Endodermal cell (in vitro differentiated cells): ENCODE measurements around the gene PSG6. TPM values are rescaled to one million over a fixed set of nuclear protein-coding genes. Genes with fewer than 3 reads are reported as not detected.
"Not testable (repeated sequence)": the region's sequence is repeated elsewhere in the genome, so short reads cannot be mapped to it uniquely, and the experiment has no call there.

ENCODE experiments used
- DNase-seq: peaks from one replicate; pipeline ENCODE4 v3.0.0-alpha.2; 2017
- H3K27ac ChIP-seq: 2 replicates; pipeline ENCODE4 v1.5.1; 2013; ENCODE audit warnings: mild to moderate bottlenecking, low read depth, low read length, moderate library complexity
- H3K27me3 ChIP-seq: 2 replicates; pipeline ENCODE4 v1.6.1; 2013; ENCODE audit warnings: mild to moderate bottlenecking, low read length, moderate library complexity; ENCODE audit not compliant: insufficient read depth, control insufficient read depth, poor library complexity, severe bottlenecking
- H3K36me3 ChIP-seq: 2 replicates; pipeline ENCODE4 v1.7.0; 2013; ENCODE audit warnings: mild to moderate bottlenecking, low read length, moderate library complexity; ENCODE audit not compliant: control insufficient read depth, insufficient read depth
- H3K4me1 ChIP-seq: one replicate; pipeline ENCODE4 v1.7.0; 2013; ENCODE audit warnings: low read length; ENCODE audit not compliant: control insufficient read depth, insufficient read depth
- H3K4me3 ChIP-seq: 2 replicates; pipeline ENCODE4 v1.5.1; 2013; ENCODE audit warnings: mild to moderate bottlenecking, low read length, moderate library complexity
- H3K9ac ChIP-seq: 2 replicates; pipeline ENCODE4 v1.6.1; 2013; ENCODE audit warnings: mild to moderate bottlenecking, low read length, moderate library complexity; ENCODE audit not compliant: poor library complexity, severe bottlenecking; ENCODE audit errors: extremely low read depth
- H3K9me3 ChIP-seq: 2 replicates; pipeline ENCODE4 v1.6.1; 2013; ENCODE audit warnings: mild to moderate bottlenecking, low read length, moderate library complexity; ENCODE audit not compliant: control insufficient read depth
- H3K27ac Mint-ChIP-seq: 2 replicates; pipeline ENCODE4 v1.8.0; 2020; ENCODE audit warnings: mixed read lengths
- H3K27me3 Mint-ChIP-seq: 2 replicates; pipeline ENCODE4 v1.8.0; 2021; ENCODE audit warnings: mild to moderate bottlenecking, mixed read lengths; ENCODE audit not compliant: insufficient read depth
- H3K36me3 Mint-ChIP-seq: 2 replicates; pipeline ENCODE4 v1.8.0; 2020; ENCODE audit warnings: low read depth, mixed read lengths
- H3K4me1 Mint-ChIP-seq: 2 replicates; pipeline ENCODE4 v1.8.0; 2020; ENCODE audit warnings: mixed read lengths
- H3K4me3 Mint-ChIP-seq: 2 replicates; pipeline ENCODE4 v1.8.0; 2020; ENCODE audit warnings: mild to moderate bottlenecking, moderate library complexity, mixed read lengths
- H3K9me3 Mint-ChIP-seq: 2 replicates; pipeline ENCODE4 v1.8.0; 2020; ENCODE audit warnings: mild to moderate bottlenecking, mixed read lengths
- WGBS, 2 experiments: methylation state at CpG; one replicate each; pipeline versions ENCODE4 v1.1.5 to v1.1.7; 2013; ENCODE audit warnings: missing lambda C conversion rate in 2 of 2, mixed read lengths in 1 of 2; ENCODE audit not compliant: insufficient coverage in 1 of 2, insufficient read length in 1 of 2; 5-methylcytosine and 5-hydroxymethylcytosine counted together
- total RNA-seq, 2 donors: library from RNA; stranded (reverse); fragmentation: NEBNext Ultra II Directional in 1 of 2; extraction: Animal tissue kit (Norgen Biotek cat#: 25700) in 1 of 2; gene quantifications; 2 replicates in 1 of 2; 3 replicates in 1 of 2; pipeline ENCODE4 v1.2.1, GENCODE V29; 2021

Gene PSG6
- total RNA-seq, 2 donors from 2014 or later = not detected

DNA sequence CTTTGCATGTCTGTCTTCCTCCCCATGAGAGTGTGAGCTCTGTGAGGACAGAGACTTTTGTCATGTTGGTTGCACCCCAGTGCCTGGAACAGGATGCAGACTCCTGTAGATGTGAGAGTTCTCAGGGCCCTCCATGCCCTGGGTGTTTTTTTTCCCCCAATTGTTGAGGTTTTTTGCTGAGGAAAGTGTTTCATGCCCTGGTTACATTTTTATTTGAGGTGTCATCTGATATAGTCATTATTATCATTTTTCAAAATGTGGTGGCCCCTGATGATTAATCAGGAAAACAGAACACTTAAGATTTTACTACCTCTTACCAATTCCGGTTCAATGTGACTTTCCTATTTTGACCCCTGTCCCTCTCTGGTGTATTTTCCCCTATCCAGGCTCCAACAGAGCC, 763 bp downstream of the PSG6 start:
- not testable (repeated sequence) for H3K9ac ChIP-seq, H3K4me1 ChIP-seq, DNase-seq, H3K4me3 ChIP-seq, H3K4me3 Mint-ChIP-seq, H3K4me1 Mint-ChIP-seq, H3K27me3 ChIP-seq, H3K27ac Mint-ChIP-seq, H3K36me3 ChIP-seq, H3K9me3 ChIP-seq, H3K27me3 Mint-ChIP-seq, H3K27ac ChIP-seq, H3K36me3 Mint-ChIP-seq
- H3K9me3 Mint-ChIP-seq = peaks cover 96% of the 10 kb centered on the region
- 84% methylated on average over 1 of the region's 1 CpG; no CpG with 5 or more reads in 1 of the 2 experiments for WGBS, 2 experiments

DNA sequence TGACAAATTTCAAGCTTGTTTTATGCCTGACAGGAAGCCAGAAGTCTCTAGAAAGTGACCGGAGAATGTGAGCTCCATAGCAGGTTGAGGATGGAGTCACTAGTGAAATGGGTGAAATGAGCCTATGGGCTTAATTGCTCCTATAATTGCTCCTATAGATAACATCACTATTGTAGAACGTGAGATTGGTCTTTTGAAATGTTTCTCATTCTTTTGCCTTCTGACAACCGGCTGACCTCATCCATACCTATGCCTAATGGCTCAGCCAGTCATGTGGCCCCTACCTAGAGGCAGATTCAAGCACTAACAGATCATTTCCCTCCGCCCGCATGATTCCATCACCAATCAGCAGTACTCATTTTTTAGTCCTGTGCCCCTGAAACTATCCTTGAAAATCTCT, 4.2 kb downstream of the PSG6 start:
- not testable (repeated sequence) for H3K4me3 Mint-ChIP-seq, DNase-seq, H3K9ac ChIP-seq, H3K27me3 Mint-ChIP-seq, H3K4me3 ChIP-seq, H3K4me1 Mint-ChIP-seq, H3K36me3 ChIP-seq, H3K4me1 ChIP-seq, H3K27me3 ChIP-seq, H3K27ac Mint-ChIP-seq, H3K9me3 ChIP-seq, H3K36me3 Mint-ChIP-seq, H3K27ac ChIP-seq
- 88 to 97% methylated on average over 1 to 5 of the region's 5 CpGs for WGBS, 2 experiments
- H3K9me3 Mint-ChIP-seq = peaks cover 95% of the 10 kb centered on the region

GRCh38 chr19:42912941-42913340, 4.8 kb downstream of the PSG6 start:
- not testable (repeated sequence) for H3K9me3 ChIP-seq, H3K27me3 Mint-ChIP-seq, H3K36me3 Mint-ChIP-seq, DNase-seq, H3K4me1 ChIP-seq, H3K36me3 ChIP-seq, H3K9ac ChIP-seq, H3K27me3 ChIP-seq, H3K4me1 Mint-ChIP-seq, H3K4me3 ChIP-seq, H3K4me3 Mint-ChIP-seq, H3K27ac ChIP-seq, H3K27ac Mint-ChIP-seq
- WGBS, 2 experiments = 89 to 97% methylated on average over 3 to 4 of the region's 4 CpGs
- H3K9me3 Mint-ChIP-seq = peaks cover 95% of the 10 kb centered on the region

- WGBS, 2 experiments = 88 to 92% methylated on average over 2 to 5 of the region's 5 CpGs
- not testable (repeated sequence) for H3K27ac ChIP-seq, H3K36me3 Mint-ChIP-seq, H3K27ac Mint-ChIP-seq, H3K4me3 Mint-ChIP-seq, H3K4me1 Mint-ChIP-seq, H3K9ac ChIP-seq, H3K27me3 ChIP-seq, H3K9me3 ChIP-seq, DNase-seq, H3K4me1 ChIP-seq, H3K36me3 ChIP-seq, H3K4me3 ChIP-seq, H3K27me3 Mint-ChIP-seq
- H3K9me3 Mint-ChIP-seq = peaks cover 95% of the 10 kb centered on the region
Measured at GRCh38 chr19:42911731-42912130, 6.0 kb downstream of the PSG6 start.

GRCh38 chr19:42906162-42906561, 11.5 kb downstream of the PSG6 start:
- H3K27me3 ChIP-seq, H3K4me1 ChIP-seq, H3K27me3 Mint-ChIP-seq, H3K4me3 Mint-ChIP-seq, H3K9ac ChIP-seq, H3K27ac Mint-ChIP-seq, DNase-seq, H3K27ac ChIP-seq, H3K36me3 Mint-ChIP-seq, H3K36me3 ChIP-seq, H3K4me1 Mint-ChIP-seq, H3K9me3 ChIP-seq, H3K4me3 ChIP-seq: not testable (repeated sequence)
- 77% methylated on average over 4 to 5 of the region's 5 CpGs for WGBS, 2 experiments
- peaks cover 87% of the 10 kb centered on the region for H3K9me3 Mint-ChIP-seq

GRCh38 chr19:42900561-42900960, 17.1 kb downstream of the PSG6 start:
- H3K9me3 ChIP-seq, H3K9ac ChIP-seq, H3K27ac Mint-ChIP-seq, H3K36me3 Mint-ChIP-seq, H3K4me1 Mint-ChIP-seq, H3K4me3 Mint-ChIP-seq, H3K27me3 Mint-ChIP-seq, H3K36me3 ChIP-seq, DNase-seq, H3K27me3 ChIP-seq, H3K4me3 ChIP-seq, H3K4me1 ChIP-seq: not testable (repeated sequence)
- H3K27ac ChIP-seq = peak overlapping the region; percentile 66
- 80 to 89% methylated on average over 3 to 4 of the region's 4 CpGs for WGBS, 2 experiments
- peaks cover 86% of the 10 kb centered on the region for H3K9me3 Mint-ChIP-seq

GRCh38 chr19:42899674-42900073, 18.0 kb downstream of the PSG6 start:
- H3K9me3 ChIP-seq, H3K36me3 ChIP-seq, H3K9ac ChIP-seq, H3K4me3 Mint-ChIP-seq, H3K27ac ChIP-seq, DNase-seq, H3K36me3 Mint-ChIP-seq, H3K4me1 ChIP-seq, H3K27me3 ChIP-seq, H3K4me1 Mint-ChIP-seq, H3K27me3 Mint-ChIP-seq, H3K27ac Mint-ChIP-seq, H3K4me3 ChIP-seq: not testable (repeated sequence)
- H3K9me3 Mint-ChIP-seq = peaks cover 82% of the 10 kb centered on the region
- WGBS, 2 experiments = 86 to 92% methylated on average over 7 to 11 of the region's 12 CpGs
